NCI-H1048 (cell line): ENCODE results near the gene GORASP1.

Source experiments
- DNase-seq: peaks from one replicate; lab custom pipeline; 2025; lab: John Stamatoyannopoulos, UW

GORASP1 gene

GRCh38 chr3:39125841-39126500, 18.5 kb upstream of the GORASP1 start:
- DNase-seq, result no peak

DNA sequence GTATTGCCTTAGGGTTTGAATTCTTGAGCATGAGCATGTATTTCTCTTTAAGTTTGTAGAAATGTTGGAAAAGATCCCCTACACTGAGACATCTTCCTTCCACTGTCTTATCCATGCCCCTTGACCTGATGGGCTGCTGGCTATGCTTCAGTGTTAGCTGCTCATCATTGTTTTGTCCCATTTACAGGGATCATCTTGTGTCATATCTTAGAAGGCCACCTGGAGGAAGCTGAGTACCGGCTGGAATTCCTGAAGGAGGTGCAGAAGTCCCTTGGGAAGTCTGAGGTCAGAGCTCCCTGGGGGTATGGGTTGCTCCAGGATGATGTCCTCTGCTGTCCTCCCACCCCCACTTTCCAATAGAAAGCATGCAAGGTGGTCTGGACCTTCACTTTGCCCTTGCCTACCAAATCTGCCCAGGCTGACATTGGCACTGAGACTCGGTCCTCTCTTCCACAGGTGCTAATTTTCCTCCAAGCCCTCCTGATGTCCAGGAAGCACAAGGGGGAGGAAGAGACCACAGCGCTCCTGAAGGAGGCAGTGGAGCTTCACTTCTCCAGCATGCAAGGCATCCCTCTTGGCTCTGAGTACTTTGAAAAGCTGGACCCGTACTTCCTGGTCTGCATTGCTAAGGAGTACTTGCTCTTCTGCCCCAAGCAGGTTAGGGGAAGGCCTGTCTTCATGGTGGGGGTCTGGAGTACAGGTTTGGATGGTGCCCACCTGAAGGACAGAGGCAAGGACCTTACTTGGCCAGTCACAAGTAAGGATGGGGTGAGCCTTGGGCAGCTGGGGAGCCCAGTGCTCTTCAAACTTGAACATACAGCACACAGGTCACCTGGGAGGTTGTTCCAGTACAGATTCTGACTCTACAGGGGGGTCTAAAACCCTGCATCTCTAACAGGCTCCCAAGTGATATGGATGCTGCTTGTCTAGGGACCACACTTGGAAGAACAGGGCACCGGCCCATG, 17.7 kb upstream of the GORASP1 start:
- no peak for DNase-seq

DNA sequence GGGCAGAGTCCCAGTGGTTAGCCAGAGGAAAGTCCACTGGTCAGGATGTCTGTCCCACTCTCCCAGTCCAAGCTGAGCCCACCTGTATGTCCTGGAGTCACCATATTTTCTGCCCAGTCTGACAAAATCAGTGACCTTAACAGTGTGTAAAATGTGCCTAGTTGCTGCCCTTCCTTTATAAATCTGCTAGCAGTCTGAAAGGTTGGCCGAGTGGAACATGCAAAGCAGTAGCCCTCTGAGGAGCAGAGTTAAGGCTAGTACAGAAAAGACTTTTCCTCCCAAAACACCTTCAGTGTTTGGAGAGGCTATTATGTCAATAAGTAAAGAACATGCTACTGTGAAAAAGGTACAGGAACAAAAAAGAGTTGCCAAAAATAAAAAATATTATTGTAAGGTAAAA, 15.4 kb upstream of the GORASP1 start:
- DNase-seq, result no peak

GRCh38 chr3:39121621-39122020, 14.2 kb upstream of the GORASP1 start:
- DNase-seq, result no peak

- DNase-seq, result no peak
Observed at GRCh38 chr3:39118931-39119660, 11.7 kb upstream of the GORASP1 start.

DNA sequence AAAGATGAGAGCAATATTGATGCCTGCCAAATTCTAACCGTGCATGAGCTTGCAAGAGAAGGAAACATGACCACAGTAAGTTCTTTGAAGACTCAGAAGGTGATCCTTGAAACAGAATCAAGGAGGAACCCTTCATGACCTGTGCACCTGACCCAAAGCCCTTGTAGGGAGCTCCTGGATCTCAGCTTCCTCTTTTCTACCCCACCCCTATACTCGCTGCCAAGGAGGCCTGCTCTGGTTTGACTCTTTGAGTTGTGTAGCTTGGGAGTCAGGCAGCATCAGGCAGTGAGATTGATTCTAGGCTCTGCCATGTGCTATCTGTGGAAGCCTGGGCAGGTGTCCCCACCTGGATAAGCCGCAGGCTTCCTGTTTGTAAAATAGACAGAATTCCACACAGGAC, 10.7 kb upstream of the GORASP1 start:
- no peak for DNase-seq

GRCh38 chr3:39115870-39116269, 8.4 kb upstream of the GORASP1 start:
- DNase-seq, result no peak

GRCh38 chr3:39114456-39114855, 7.0 kb upstream of the GORASP1 start:
- DNase-seq, result no peak

DNA sequence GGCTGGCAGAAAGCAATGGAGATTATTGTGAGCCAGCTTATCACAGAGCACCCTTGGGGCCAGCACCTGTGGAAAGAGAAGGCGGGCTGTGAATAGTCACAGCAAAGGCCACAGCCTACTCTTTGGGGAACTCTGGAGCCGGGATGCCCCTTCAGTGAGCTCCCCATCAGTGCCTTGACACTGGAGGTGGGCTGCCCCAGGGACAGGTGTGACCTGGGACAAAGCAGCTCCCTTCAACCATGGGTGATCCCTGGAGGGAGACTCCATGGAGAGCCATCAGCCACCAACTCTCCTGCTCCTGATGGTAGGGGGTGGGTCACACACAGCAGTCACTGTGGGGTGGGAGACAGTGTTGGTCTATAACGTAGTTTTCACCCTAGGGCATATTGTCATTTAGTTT, 5.9 kb upstream of the GORASP1 start:
- DNase-seq, result no peak

DNA sequence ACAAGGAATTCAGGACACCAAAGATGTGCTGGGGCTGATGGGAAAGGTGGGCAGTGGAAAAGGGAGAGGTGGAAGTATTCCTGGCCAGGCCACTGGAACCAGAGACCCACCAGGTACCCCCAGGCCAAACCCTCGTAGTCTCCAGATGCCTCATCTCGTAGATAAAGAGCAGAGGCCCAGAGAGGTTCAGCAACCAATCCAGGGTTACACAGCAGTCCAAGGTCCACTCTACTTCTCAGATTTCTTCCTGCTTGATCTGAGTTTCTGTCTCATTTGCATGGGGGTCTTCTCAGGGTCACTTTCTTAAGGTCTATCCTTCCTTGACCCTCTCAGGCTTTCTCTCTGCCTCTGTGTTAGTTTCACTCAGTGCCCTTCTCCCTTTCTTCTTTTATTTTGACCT, 5.1 kb upstream of the GORASP1 start:
- DNase-seq, result no peak

- no peak for DNase-seq
Observed at GRCh38 chr3:39112113-39112512, 4.7 kb upstream of the GORASP1 start.

DNA sequence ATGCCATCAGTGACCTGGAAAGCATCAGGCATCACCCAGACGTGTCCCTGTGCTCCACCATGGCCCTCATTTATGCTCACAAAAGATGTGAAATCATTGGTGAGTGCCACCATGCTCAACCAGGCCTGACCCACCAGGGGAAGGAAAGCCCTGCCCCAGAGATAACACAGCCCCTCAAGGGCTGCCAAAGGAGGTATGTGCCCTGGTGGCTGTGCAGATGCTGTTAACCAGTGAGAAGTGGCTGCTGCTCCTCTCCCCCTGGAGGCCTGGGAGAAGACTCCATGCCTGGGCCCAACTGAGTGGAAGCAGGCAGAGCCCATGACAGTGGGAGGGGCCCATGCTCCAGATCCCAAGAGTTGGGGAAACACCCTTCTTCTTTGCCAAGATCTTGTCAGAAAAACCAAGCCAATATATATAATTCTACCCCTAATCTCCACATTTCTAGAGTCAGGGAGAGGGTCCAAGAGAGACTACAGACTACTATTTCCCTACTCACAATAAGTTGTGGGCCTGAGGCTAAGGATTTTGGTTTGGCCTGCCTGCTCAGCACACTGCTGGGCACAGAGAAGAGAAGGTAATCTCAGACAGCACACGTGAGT, 2.7 kb upstream of the GORASP1 start:
- no peak for DNase-seq

GRCh38 chr3:39109086-39109485, 1.7 kb upstream of the GORASP1 start:
- DNase-seq, result no peak

- DNase-seq, result no peak
Observed at GRCh38 chr3:39108200-39108710, 828 bp upstream of the GORASP1 start.

DNA sequence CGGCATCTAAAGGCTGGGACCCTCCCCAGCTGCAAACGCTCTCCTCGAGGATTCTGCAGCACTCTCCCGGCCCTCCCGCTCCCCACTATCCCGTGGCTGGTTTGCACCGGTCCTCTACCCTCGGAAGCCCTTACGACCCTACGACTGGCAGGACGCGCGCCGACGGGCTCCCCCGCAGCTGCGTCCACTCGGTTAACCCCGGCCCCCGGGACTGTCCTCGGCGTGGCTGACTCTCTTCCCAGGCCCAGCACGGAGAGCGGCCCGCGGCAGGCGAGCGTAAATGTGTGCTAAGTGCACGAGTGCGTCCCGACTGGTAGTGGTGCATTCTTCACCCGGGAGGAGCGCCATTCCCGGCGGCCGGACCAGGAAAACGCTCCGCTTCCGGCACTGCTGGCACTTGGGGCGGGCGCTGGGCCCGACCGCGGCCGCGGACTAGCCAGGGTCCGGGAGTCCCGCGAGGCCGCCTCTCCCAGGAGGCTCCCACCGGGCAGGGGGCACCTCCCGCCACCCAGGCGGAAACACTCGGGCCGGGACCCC, 508 bp downstream of the GORASP1 start:
- DNase-seq, result no peak

GRCh38 chr3:39106281-39106811, 1.1 kb downstream of the GORASP1 start:
- DNase-seq, result no peak

GRCh38 chr3:39105687-39106063, 1.8 kb downstream of the GORASP1 start:
- no peak for DNase-seq

DNA sequence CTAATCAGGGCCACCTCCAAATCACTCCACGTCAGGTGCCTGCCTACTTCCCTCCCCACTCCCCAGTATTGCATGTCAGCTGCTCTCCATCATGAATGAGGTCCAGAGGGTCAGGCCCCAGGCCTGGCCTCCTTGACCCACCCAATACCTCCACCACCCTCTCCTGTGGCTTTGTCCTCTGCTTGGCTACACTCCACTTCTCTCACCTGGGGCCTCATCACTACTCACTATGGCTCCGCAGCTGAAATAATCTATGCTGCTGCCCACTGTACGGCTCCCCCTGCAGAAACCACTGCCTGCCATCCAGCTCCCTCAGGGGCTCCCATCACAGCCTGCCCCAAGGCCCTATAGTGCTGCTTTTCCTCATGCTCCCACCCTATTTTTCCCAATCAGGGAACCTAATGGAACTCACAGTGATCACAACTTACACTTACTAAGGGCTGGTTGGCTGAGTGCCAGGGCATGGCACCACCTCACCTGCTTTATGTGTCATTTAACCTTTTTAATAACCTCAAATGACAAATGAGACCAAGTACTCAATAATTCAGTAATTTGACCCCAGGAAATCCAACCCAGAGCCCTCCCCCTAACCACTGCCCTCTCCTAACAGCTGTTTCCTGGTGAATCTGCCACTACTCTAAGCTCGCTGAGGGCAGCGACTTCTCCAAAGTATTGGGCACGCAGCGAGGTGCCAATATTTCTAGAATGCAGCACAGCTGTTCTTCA, 2.3 kb downstream of the GORASP1 start:
- no peak for DNase-seq

DNA sequence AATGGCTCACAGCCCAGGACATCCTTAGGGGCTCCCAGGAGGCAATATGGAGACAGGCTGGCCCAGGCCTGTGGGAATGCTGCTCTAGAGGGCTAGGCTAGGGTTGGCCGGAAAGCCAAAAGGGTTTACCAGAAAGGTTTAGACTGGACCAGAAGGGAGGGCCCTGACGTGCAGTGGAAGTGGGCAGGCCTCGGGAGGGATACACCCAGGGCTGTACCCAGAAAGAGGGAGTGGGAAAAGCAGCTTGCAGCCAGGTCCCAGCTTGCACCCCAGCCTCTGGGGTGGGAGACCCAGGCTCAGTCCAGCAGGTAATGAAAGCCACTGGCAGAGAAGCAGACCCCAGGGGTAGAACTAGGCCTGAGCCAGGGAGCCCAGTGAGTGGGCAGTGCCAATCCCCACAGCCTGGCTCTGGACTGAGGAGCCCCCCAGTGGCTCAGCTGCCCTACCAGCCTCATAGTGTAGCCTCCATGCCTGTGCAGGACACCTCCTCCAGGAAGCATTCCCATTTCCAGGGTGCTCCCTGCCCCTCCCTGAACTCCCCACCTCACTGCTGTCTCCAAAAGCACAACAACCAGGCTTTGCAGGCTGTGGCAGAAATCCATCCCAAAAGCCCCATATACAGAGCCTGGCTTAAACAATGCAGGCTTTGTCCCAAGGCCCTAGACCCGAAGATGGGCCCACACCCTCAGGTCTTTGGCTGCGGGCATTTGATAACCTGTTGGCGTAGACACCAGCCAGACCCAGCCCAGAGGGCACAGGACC, 3.5 kb downstream of the GORASP1 start:
- DNase-seq, result no peak

DNA sequence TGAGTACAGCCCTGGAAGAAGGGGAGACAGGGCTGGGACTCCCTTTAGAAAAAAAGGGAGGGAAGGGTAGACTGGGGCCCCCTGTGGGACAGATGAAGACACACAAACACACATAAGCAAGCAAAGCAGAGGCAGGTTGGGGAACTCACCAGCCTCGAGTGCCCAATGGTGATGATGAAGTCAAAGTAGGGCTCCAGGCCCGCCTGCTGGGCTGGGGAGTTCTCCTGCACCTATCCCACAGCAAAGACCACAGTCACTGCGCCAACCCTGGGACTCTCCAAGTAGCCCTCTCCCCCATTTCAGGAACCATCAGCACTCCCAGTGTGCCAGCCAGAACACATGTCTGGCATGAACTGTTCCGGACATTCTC, 4.1 kb downstream of the GORASP1 start:
- DNase-seq, result no peak
